ENCODE results near the gene TNP2.
A peak's percentile ranks its signal among the peaks of the same experiment; 100 is the strongest.

TNP2 gene

DNA sequence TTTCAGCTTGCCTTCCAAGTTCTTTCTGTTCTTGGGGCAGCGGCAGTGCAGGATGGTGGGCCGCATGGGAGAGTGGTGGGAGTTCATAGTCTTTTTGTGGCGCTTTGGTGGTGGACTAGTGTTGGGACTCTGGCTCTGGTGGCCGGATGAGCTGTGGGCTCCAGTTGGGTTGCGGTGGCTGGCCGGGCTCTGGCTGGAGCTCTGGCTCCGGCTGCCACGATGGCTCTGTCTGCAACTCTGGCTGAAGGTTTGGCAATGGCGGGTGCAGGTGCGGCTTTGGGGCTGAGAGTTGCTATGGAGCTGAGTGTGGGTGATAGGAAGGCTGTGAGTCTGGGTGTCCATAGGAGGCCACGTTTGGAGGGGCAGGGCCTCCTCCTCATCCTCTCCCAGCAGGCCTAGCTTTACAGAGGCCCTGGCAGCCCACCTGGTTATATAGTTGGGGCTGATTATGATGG lies at the start of gene TNP2:
TSS of gene TNP2 (minus strand) at position 405 of the 455 bp plus-strand sequence. CDS start at position 342, 63 bp downstream.
- in situ Hi-C loops (cut with HindIII; ENCODE audit: low sequenced_read_pairs) = no loop called here
- no peak within 1 kb of the TSS for H3K4me3 ChIP-seq (ENCODE audit: low read depth, low read length)
- DNase-seq (ENCODE audit: low read depth, low spot score) = no peak
- TF ChIP-seq, protein P1, sequence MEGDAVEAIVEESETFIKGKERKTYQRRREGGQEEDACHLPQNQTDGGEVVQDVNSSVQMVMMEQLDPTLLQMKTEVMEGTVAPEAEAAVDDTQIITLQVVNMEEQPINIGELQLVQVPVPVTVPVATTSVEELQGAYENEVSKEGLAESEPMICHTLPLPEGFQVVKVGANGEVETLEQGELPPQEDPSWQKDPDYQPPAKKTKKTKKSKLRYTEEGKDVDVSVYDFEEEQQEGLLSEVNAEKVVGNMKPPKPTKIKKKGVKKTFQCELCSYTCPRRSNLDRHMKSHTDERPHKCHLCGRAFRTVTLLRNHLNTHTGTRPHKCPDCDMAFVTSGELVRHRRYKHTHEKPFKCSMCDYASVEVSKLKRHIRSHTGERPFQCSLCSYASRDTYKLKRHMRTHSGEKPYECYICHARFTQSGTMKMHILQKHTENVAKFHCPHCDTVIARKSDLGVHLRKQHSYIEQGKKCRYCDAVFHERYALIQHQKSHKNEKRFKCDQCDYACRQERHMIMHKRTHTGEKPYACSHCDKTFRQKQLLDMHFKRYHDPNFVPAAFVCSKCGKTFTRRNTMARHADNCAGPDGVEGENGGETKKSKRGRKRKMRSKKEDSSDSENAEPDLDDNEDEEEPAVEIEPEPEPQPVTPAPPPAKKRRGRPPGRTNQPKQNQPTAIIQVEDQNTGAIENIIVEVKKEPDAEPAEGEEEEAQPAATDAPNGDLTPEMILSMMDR (IDR thresholded peaks at IDR 0.05; ENCODE audit: low read depth, low read length) = no peak

- in situ Hi-C loops (cut with HindIII; ENCODE audit: low sequenced_read_pairs) = no loop called here
- no peak for DNase-seq (ENCODE audit: low read depth, low spot score)
- H3K4me3 ChIP-seq (ENCODE audit: low read depth, low read length) = no peak overlapping the region
- TF ChIP-seq, protein P1 (IDR thresholded peaks at IDR 0.05; ENCODE audit: low read depth, low read length) = no peak
Observed at GRCh38 chr16:11318817-11319216, 49.7 kb upstream of the TNP2 start.

- peak; percentile 67 for DNase-seq (ENCODE audit: low read depth, low spot score)
- in situ Hi-C loops (cut with HindIII; ENCODE audit: low sequenced_read_pairs) = no loop called here
- TF ChIP-seq, protein P1 (IDR thresholded peaks at IDR 0.05; ENCODE audit: low read depth, low read length) = no peak
- no peak overlapping the region for H3K4me3 ChIP-seq (ENCODE audit: low read depth, low read length)
Observed at GRCh38 chr16:11316331-11317015, 47.3 kb upstream of the TNP2 start.

- peak; percentile 96 for DNase-seq (ENCODE audit: low read depth, low spot score)
- in situ Hi-C loops (cut with HindIII; ENCODE audit: low sequenced_read_pairs) = no loop called here
- TF ChIP-seq, protein P1 (IDR thresholded peaks at IDR 0.05; ENCODE audit: low read depth, low read length) = peak; percentile 36
- H3K4me3 ChIP-seq (ENCODE audit: low read depth, low read length) = no peak overlapping the region
Observed at GRCh38 chr16:11315510-11315909, 46.4 kb upstream of the TNP2 start.

DNA sequence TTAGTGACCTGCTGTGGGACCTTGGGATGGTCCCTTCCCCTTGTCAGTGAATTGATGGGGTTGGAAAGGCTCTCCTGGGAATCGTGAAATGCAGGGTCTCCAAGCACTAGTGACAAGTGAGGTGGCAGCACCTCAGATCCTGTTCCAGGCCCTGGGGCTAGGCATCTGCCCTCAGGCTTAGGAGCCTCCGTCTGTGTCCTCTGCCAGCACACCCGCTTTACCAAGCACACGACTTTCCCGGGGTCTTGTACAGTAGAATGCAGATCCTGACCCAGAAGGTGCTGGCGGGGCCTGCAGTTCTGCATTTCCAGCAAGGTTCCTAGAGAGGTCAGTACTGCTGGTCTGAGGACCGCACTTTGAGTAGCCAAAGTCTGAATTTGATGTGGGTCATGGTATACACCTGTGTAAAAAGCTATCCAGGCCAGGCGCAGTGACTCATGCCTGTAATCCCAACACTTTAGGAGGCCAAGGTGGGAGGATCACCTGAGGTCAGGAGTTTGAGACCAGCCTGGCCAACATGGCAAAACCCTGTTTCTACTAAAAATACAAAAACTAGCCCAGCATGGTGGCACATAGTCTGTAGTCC lies 45.3 kb upstream of the TNP2 start:
- H3K4me3 ChIP-seq (ENCODE audit: low read depth, low read length) = no peak overlapping the region
- in situ Hi-C loops (cut with HindIII; ENCODE audit: low sequenced_read_pairs) = no loop called here
- TF ChIP-seq, protein P1 (IDR thresholded peaks at IDR 0.05; ENCODE audit: low read depth, low read length) = no peak
- DNase-seq (ENCODE audit: low read depth, low spot score) = no peak

DNA sequence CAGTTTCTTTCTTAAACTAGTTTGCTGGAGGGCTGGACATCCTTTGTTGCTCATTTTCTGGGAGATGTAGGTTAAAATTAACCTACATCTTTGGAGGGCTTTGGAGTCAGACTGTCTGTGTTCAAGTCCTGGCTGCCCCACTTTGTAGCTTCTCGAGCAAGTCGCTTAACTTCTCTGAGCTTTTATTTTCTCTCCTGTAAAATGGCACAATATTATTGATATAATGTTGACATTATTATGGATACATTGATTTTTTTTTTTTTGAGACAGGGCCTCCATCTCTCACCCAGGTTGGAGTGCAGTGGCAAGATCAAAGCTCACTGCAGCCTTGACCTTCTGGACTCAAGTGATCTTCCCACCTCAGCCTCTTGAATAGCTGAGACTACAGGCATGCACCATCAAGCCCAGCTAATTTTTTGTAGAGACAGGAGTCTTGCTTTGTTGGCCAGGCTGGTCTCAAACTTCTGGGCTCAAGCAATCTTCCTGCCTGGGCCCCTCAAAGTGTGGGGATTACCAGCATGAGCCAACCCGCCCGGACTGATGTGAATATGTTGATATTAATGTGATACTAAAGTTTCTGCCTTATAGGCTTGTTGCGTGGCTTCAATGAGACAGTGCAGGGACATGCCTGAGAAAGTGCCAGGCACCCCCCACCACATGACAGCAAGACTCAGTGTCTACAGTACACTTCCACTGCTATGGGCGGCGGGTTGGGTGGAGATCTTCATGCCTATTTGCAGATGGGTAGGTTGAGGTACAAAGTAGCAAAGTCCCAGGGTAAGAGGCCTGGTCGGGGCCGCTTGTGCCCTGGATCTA lies 44.6 kb upstream of the TNP2 start:
- in situ Hi-C loops (cut with HindIII; ENCODE audit: low sequenced_read_pairs) = no loop called here
- no peak for DNase-seq (ENCODE audit: low read depth, low spot score)
- TF ChIP-seq, protein P1 (IDR thresholded peaks at IDR 0.05; ENCODE audit: low read depth, low read length) = no peak
- H3K4me3 ChIP-seq (ENCODE audit: low read depth, low read length) = no peak overlapping the region

Measured in astrocyte of the spinal cord (primary cell).